GM10847 (cell line): Measurements from ENCODE around the gene PPM1B.

ENCODE experiments used
- POLR2A ChIP-seq: IDR thresholded peaks from 2 replicates; pipeline ENCODE4 v1.6.1; 2011; ENCODE audit not compliant: insufficient read length; ENCODE audit errors: extremely low read depth

PPM1B gene

GRCh38 chr2:44150473-44150872 lies 18.2 kb upstream of the PPM1B start:
- TF ChIP-seq POLR2A = no peak

GRCh38 chr2:44152865-44153669 lies 15.6 kb upstream of the PPM1B start:
- TF ChIP-seq POLR2A = no peak

GRCh38 chr2:44155666-44156446 lies 12.8 kb upstream of the PPM1B start:
- no peak for TF ChIP-seq POLR2A

DNA sequence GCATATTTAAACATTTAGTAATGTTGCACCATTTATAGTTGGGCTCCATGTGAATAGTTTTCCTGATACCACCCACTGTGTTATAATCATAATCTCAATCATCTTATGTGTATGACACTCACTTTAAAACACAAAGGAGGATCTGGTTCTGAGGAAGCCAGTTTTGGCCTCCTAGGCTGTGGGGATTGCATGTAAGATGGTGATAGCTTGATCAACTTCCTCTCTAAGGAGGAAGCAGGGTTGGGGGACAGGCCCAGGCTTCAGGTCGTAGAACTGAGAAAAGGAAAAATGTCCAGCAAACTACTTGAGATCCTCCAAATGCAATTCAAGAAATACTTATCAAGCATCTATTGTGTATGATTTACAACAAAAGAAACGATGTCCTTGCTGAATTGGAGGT lies 4.9 kb upstream of the PPM1B start:
- no peak for TF ChIP-seq POLR2A

- TF ChIP-seq POLR2A = no peak
Observed at GRCh38 chr2:44164617-44165016, 4.1 kb upstream of the PPM1B start.

DNA sequence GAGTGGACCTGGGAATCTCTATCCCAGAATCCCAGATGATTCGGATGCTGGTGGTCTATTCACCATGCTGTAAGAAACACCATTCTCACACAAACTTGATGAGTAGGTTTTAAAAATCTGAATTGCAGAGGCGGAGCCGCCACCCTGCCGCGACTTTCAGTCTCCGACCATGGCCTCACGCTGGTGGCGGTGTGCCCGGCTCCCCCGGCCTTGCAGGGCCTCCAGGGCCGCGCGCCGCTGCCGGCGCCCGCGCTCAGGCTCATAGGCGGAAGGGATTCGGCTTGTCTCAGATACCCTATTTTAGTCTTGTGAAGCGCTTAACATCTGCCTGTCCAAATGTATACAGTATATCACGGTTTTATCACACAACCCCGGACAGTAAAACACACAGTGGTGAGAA lies 2.6 kb upstream of the PPM1B start:
- TF ChIP-seq POLR2A = no peak

GRCh38 chr2:44167311-44167907 lies 1.3 kb upstream of the PPM1B start:
- TF ChIP-seq POLR2A = no peak

GRCh38 chr2:44167908-44168680 lies 581 bp upstream of the PPM1B start:
- TF ChIP-seq POLR2A = peak; percentile 11

GRCh38 chr2:44169155-44169898 lies 652 bp downstream of the PPM1B start:
- peak; percentile 17 for TF ChIP-seq POLR2A

GRCh38 chr2:44170311-44170717 lies 1.6 kb downstream of the PPM1B start:
- no peak for TF ChIP-seq POLR2A

GRCh38 chr2:44171018-44171417 lies 2.3 kb downstream of the PPM1B start:
- TF ChIP-seq POLR2A = no peak

DNA sequence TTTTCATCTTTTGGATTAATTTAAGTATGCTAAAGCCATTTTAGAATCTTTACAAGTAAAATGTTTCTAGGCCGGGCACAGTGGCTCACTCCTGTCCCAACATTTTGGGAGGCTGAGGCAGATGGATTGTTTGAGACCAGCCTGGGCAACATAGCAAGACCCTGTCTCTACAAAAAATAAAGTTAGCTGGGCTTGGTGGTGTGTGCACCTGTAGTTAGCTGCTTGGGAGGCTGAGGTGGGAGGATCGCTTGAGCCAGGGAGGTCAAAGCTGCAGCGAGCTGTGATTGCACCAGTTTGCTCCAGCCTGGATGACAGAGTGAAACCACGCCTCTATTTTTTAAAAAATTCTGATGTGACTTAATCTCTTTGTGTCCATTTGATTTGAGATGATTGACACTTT lies 3.9 kb downstream of the PPM1B start:
- TF ChIP-seq POLR2A = no peak

- no peak for TF ChIP-seq POLR2A
Observed at GRCh38 chr2:44178950-44179349, 10.3 kb downstream of the PPM1B start.

DNA sequence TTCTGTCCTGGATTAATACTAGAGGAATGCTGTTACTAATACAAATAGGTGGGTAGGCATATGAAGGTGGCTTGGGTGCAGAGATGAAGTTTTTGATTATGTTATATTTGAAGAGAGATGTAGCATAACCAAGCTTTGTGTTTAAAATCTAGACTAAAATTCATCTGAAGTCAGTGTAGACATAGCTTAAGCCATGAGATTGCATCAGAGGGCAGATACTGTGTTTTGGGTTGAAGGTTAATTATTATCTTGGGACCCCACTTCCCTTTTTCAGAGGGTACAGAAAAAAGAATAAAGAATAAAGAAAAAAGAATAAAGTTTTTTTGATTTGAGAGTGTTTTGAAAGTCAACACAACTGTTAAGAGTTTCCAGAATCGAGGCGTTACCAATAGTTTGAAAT lies 13.0 kb downstream of the PPM1B start:
- no peak for TF ChIP-seq POLR2A

GRCh38 chr2:44184106-44184505 lies 15.4 kb downstream of the PPM1B start:
- no peak for TF ChIP-seq POLR2A
